Mononuclear cell (primary cell): ENCODE data around the gene ARHGDIB. TPM values are rescaled to one million over a fixed set of nuclear protein-coding genes. Genes with fewer than 3 reads are reported as not detected.

Source experiments
- H3K27me3 ChIP-seq: 2 replicates; pipeline ENCODE4 v1.6.0; 2011; ENCODE audit warnings: low read length, control low read depth; ENCODE audit not compliant: insufficient read depth
- H3K4me1 ChIP-seq: 2 replicates; pipeline ENCODE4 v1.5.1; 2011; ENCODE audit warnings: mild to moderate bottlenecking, low read length, control low read depth; ENCODE audit not compliant: insufficient read depth
- H3K4me3 ChIP-seq: 2 replicates; pipeline ENCODE4 v1.5.1; 2011; ENCODE audit warnings: mild to moderate bottlenecking, low read length, moderate library complexity
- H3K9me3 ChIP-seq: 2 replicates; pipeline ENCODE4 v1.5.1; 2011; ENCODE audit warnings: low read depth, mild to moderate bottlenecking, control low read depth, low read length
- total RNA-seq: library from RNA; depleted of rRNA; stranded (reverse); fragments of >200 nt; gene quantifications from one replicate; pipeline ENCODE4 v1.2.3, GENCODE V29; 2012

ARHGDIB gene
- total RNA-seq, 1 donor: 1,170 TPM

DNA sequence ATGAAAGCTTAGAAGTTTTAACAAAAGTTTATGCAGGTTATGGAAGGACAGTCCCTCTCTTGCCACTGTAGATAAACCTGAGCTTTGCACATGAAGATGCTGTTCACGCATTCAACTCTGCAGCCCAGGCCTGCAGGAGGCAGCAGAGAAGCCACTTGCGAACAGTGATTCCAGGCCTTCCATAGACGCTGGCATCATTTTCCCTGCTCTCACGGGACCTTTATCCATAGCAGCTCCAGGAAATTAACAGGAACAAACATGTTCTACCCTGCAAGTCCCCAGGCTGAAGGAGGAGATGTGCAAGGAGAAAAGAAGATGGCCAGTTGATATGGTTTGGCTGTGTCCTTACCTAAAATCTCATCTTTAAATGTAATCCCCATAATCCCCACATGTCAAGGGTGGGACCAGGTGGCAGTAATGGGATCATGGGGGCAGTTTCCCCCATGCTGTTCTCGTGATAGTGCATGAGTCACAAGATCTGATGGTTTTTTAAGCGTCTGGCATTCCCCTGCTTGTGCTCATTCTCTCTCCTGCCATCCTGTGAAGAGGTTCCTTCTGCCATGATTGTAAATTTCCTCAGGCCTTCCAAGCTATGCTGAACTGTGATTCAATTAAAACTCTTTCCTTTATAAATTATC lies 25.1 kb downstream of the ARHGDIB start:
- Histone ChIP-seq H3K4me1 (peaks cover 23% of the 10 kb centered on the region), H3K27me3 (no peaks in the 10 kb centered on the region), H3K4me3 (no peak overlapping the region), H3K9me3 (no peaks in the 10 kb centered on the region)

DNA sequence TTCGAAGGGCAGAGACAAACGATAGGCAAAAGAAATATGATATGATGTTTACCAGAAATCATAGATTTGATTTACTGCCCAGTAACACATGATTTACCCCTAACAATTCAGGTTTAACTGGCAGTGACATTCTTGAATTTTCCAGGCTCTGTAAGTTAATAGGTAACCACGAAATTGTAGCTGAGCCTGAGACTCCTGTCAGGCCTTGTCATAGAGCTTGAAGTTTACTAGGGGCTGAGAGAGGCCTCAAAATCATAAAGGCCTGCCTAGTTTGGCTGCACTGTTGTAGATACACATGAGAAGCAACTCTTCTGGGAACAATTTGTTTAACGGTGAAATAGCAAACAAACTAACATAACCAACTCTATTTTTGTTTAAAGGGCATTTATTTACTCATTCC lies 26.4 kb downstream of the ARHGDIB start:
- Histone ChIP-seq H3K4me1 (peaks cover 23% of the 10 kb centered on the region), H3K4me3 (no peak overlapping the region), H3K9me3 (no peaks in the 10 kb centered on the region), H3K27me3 (no peaks in the 10 kb centered on the region)

DNA sequence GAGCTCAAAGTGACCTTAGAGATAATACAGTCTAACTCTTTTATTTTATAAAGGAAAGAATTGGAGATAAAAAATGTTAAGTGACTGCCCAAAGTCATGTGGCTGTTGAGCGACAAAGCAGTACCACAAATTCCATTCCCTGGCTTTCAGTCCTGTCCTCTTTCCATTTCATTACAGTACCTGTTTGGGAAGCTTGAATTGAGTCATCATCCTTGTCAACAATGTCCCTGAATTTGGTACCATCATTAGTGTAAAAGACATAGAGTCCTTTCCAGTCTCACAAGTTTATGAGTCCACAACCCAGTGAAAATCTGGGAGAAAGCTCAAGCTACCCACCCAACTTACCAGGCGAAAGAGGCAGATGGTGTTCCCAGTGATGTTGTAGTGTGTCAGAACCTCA lies 26.9 kb downstream of the ARHGDIB start:
- Histone ChIP-seq H3K9me3 (no peaks in the 10 kb centered on the region), H3K4me1 (peaks cover 18% of the 10 kb centered on the region), H3K27me3 (no peaks in the 10 kb centered on the region), H3K4me3 (no peak overlapping the region)

DNA sequence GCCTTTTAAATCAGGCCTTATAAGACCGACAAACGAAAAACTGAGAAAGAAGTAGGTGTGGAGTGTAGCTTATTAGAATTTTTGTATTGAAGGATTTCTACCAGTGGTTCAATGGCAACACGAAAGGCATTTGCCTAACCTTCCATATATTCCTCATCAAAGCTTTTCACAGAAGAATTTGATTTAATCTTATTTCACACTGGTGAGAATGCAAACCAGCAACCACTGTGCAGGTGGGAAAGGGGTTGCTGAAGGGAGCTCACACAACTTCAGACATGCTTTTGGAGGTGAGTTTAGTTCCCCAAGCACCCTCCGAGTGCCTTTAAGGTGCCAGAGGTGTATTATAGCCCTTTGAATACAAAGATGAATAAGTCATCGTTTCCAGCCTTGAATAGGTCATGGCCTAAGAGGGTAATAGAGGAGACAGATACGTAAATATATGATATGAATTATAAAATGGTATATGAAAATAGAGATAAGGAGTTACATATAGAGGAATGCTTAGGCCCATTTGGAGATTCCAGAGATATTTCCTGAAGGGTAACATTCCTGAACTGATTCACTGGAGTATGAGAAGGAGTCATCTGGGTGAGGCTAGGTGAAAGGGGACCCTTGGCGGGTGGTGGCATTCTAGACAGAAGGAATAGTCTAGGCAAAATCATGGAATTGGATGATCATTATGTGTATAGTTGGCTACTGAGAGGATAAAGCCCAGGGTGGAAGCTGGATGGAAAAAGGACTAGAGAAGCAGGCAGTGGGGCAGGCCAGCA lies 29.4 kb downstream of the ARHGDIB start:
- H3K4me1 ChIP-seq: no peaks in the 10 kb centered on the region
- no peaks in the 10 kb centered on the region for H3K27me3 ChIP-seq
- H3K4me3 ChIP-seq: no peak overlapping the region
- no peaks in the 10 kb centered on the region for H3K9me3 ChIP-seq

DNA sequence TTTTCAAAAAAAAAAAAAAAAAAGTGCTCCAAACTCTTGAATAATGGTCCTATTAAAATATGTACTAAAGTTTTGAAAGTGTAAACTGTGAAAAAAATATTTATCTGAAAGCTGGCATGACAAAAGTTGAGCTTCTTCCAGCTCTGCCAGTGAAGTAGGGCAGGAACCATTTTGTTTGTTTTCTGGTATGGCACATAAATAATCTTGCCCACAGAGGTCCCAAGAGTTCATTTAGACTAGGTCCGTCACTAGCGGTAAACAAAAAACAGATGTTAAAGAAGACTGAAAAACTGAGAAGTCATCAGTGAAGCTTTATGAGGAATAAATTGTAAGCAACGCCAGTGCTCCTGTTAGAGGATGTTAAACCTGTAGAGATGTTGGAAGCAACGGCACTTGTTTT lies 30.0 kb downstream of the ARHGDIB start:
- Histone ChIP-seq H3K27me3 (no peaks in the 10 kb centered on the region), H3K4me1 (no peaks in the 10 kb centered on the region), H3K9me3 (no peaks in the 10 kb centered on the region), H3K4me3 (no peak overlapping the region)

DNA sequence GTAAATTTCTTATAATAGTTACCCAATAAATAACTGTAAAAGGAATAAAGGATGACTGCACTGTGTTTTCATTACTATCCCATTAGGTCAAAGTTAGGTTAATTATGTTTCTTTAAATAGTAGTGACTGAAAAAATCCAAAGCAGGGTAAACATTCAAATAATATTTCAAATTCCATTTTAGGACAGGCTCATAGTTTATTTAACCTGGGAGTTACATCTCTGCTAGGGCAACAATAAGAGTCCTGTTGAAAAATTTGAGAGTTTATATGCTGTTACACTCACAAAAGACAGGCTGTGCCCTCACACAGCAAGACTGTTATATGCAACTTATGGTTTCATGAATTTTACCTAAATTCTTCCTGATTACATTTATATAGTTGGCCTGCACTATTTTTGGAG lies 31.1 kb downstream of the ARHGDIB start:
- Histone ChIP-seq H3K27me3 (no peaks in the 10 kb centered on the region), H3K4me1 (no peaks in the 10 kb centered on the region), H3K9me3 (no peaks in the 10 kb centered on the region), H3K4me3 (no peak overlapping the region)

DNA sequence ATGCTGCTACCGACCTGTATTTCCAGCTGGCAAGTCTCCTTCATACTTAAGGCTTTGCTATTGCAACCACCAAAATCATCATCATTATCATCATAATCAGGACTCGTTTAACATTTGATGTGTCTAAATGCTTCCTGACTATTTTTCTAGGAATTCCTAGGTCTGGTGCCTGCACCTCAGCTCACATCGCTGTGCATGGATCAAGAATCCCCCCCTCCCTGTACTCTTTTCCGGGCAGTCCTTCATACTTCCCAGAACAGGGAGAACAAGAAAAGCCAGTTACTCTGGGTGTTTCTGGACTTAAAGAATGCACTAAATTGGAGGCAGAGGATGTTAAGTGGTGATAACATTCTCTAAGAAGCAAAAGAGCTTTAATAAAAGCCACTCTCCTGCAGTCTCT lies 32.5 kb downstream of the ARHGDIB start:
- Histone ChIP-seq H3K4me3 (no peak overlapping the region), H3K9me3 (no peaks in the 10 kb centered on the region), H3K27me3 (no peaks in the 10 kb centered on the region)

DNA sequence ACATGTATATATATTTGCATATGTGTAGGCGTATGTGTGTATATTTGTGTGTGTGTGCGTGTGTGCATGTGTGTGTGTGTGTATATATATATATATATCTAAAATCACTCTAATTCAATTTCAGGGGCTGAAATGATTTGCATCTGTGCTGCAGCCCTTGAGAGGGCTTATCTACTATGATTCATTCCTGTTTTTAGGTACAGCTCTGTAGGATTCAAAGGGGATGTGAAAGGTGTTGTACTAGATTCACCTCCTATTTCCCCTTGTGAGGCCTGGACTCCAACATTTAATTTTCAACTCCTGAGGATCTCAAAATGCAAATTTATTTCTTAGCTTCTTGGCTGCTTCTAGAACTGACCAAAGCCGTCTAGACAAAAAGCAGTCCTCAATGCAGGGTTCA lies 34.1 kb downstream of the ARHGDIB start:
- no peaks in the 10 kb centered on the region for H3K4me1 ChIP-seq
- H3K4me3 ChIP-seq: no peak overlapping the region
- H3K9me3 ChIP-seq: no peaks in the 10 kb centered on the region
- no peaks in the 10 kb centered on the region for H3K27me3 ChIP-seq

More for the DNA sequence above, 32.5 kb downstream of the ARHGDIB start:
- no peaks in the 10 kb centered on the region for H3K4me1 ChIP-seq

DNA sequence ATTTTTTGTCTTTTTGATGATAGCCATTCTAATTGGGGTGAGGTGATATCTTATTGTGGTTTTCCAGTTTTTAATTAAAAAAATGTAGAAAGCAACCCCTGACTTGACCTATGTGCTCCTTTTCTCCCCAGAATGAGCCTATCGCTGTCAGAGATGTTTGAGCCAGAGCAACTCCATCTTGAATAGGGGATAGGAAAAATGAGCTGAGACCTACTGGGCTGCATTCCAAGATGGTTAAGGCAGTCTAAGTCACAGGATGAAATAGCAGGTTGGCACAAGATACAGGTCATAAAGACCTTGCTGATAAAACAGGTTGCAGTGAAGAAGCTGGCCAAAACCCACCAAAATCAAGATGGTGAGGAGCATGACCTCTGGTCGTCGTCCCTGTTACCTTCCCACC lies 36.9 kb downstream of the ARHGDIB start:
- H3K9me3 ChIP-seq: no peaks in the 10 kb centered on the region
- no peaks in the 10 kb centered on the region for H3K27me3 ChIP-seq
- peaks cover 5% of the 10 kb centered on the region for H3K4me1 ChIP-seq
- H3K4me3 ChIP-seq: no peak overlapping the region

DNA sequence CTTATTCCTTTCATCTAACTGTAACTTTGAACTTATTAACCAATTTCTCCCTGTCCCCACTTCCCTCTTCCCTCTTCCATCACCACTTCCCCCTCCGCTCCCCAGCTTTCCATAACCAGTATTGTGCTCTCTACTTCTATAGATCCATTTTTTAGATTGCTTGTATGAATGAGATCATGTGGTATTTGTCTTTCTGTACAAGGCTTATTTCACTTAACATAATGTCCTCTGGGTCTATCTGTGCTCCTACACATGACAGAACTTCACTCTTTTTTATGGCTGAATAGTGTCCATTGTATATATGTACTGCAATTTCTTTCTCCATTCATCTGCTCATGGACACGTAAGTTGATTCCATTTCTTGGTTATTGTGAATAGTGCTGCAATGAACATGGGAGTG lies 37.5 kb downstream of the ARHGDIB start:
- Histone ChIP-seq H3K4me3 (no peak overlapping the region), H3K9me3 (no peaks in the 10 kb centered on the region), H3K27me3 (no peaks in the 10 kb centered on the region), H3K4me1 (peaks cover 5% of the 10 kb centered on the region)

DNA sequence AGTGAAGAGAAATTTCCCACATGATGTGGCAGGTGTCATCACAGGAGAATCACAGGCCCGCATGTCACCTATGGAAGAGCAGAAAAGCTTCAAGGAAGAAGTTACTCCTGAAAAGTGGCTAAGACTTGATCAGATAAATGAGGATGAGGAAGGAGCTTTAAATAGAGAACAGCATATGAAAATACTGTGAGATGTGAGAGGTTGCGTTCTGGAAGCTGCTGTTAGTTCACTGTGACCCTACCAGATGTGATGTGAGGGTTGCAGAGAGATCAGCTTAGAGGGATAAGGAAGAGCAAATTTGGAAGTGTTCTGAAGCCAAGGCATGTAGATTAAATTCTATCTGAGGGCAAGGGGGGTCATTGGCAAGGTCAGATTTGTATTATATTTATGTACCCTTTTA lies 40.2 kb downstream of the ARHGDIB start:
- no peak overlapping the region for H3K4me3 ChIP-seq
- no peaks in the 10 kb centered on the region for H3K9me3 ChIP-seq

DNA sequence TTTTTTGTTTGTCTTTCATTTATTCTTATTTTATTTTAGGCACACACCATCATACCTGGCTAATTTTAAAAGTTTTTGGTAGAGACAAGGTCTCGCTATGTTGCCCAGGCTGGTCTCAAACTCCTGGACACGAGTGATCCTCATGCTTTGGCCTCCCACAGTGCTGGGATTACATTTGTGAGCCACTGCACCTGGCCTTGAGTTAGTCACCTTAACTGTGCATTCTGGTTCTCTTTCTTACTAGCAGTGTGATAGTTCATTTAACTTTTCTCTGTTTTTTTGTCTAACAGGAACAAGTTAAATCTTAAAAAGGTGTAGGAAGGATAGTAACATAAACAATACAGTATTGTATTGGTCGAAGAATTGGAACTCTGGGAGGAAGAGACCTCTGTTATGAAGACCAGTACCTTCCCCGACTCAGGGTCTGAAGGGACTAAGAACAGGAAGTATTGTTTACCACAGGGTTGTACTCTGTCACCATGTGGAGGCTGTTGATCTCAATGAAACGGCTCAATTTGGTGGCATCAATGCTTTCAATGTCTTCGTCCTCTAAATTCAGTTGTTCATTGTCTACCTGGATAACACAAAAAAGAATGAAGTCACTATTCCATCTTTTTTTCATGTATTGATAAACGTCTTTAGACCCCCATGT lies 40.8 kb downstream of the ARHGDIB start:
- Histone ChIP-seq H3K9me3 (no peaks in the 10 kb centered on the region), H3K4me3 (no peak overlapping the region), H3K4me1 (peaks cover 5% of the 10 kb centered on the region), H3K27me3 (no peaks in the 10 kb centered on the region)

More for the DNA sequence above, 40.2 kb downstream of the ARHGDIB start:
- H3K27me3 ChIP-seq: no peaks in the 10 kb centered on the region
- H3K4me1 ChIP-seq: peaks cover 5% of the 10 kb centered on the region

DNA sequence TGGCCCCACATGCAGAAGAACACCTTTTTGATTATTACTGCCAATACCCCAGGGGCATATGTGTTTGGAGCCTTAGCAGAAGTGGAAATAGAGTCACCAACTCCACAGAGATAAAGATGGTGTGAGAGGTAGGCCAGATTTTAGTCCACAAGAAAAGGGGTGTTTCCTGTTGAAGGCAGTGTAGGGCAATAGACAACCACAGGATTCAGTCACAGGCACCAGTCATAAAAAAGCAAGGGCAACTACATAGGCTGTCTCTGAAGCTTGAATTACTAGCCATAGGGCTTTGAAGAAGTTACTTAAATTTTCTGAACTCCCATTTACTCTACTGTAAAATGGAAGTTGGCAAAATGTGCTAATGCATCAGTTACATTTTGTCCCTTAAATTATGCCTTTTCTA lies 41.9 kb downstream of the ARHGDIB start:
- Histone ChIP-seq H3K4me1 (peaks cover 5% of the 10 kb centered on the region), H3K9me3 (no peaks in the 10 kb centered on the region), H3K27me3 (no peaks in the 10 kb centered on the region), H3K4me3 (no peak overlapping the region)

DNA sequence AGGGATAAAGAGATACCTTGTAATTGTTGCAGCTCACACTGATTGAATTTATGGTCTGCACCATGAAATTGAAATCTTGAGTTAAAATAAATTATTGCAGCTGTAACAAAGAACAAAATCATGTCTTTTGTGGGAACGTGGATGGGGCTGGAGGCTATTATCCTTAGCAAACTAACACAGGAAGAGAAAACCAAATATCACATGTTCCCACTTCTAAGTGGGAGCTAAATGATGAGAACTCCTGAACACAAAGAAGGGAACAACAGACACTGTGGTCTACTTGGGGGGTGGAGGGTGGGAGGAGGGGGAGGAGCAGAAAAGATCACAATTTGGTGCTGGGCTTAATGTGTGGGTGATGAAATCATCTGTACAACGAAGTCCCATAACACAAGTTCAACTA lies 45.7 kb downstream of the ARHGDIB start:
- no peaks in the 10 kb centered on the region for H3K27me3 ChIP-seq
- H3K4me3 ChIP-seq: no peak overlapping the region
- H3K9me3 ChIP-seq: no peaks in the 10 kb centered on the region
- H3K4me1 ChIP-seq: no peaks in the 10 kb centered on the region

DNA sequence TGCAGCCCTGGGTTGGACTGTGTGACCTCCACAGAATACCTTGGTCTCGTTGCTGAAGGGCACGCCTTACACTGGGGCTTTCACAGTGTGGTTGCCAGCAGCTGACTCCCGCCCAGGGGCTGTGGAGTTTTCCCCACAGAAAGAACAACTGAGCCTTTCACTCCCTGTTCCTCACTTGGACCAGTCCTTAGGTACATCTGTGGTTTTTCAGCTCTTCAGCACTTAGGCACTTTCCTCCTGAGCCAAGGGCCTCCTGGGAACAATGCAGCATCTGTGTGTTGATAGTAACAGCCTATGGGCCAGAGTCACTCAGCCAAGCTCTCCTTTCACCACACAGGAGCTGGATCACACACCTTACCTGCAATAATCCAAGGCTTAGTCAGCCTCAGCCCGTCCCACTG lies 48.0 kb downstream of the ARHGDIB start:
- Histone ChIP-seq H3K27me3 (no peaks in the 10 kb centered on the region), H3K4me3 (no peak overlapping the region), H3K4me1 (no peaks in the 10 kb centered on the region), H3K9me3 (no peaks in the 10 kb centered on the region)
